PC-3 (cell line): ENCODE data around the gene CCDC179. TPM values are rescaled to one million over a fixed set of nuclear protein-coding genes. Genes with fewer than 3 reads are reported as not detected.

ENCODE experiments used
- ATAC-seq: fragments of 200-7000 bp; cut with Tn5 transposase; 2 replicates; pipeline ENCODE4 v1.9.1; 2020; ENCODE audit warnings: mild to moderate bottlenecking, moderate library complexity
- Bru-seq: library from RNA; stranded (reverse); fragments of 400-500 nt; gene quantifications from one replicate; lab custom pipeline; 2021; lab: Mats Ljungman, UMichigan
- BruChase-seq, 2 experiments: library from RNA; stranded (reverse); fragments of 400-500 nt; gene quantifications; one replicate each; lab custom pipeline; 2021; lab: Mats Ljungman, UMichigan
- BruUV-seq: library from RNA; stranded (reverse); fragments of 400-500 nt; replicated peaks from 2 replicates; lab custom pipeline; 2021; lab: Mats Ljungman, UMichigan
- CTCF ChIA-PET: fragments of 300-600 bp; sonication (Branson Sonifier 250); formaldehyde crosslinking; loops from one replicate; lab custom pipeline; 2022; ENCODE audit warnings: antibody characterized with exemption; lab: Charles Lee
- POLR2A ChIA-PET: fragments of 300-600 bp; sonication (Branson Sonifier 250); formaldehyde crosslinking; loops from one replicate; lab custom pipeline; 2022; ENCODE audit warnings: antibody characterized with exemption; ENCODE audit not compliant: unreplicated experiment; lab: Charles Lee
- DNase-seq: peaks from one replicate; pipeline ENCODE4 v3.0.0-alpha.2; 2015
- H2AFZ ChIP-seq: fragments of 300-600 bp; sonication (generic); 2 replicates; pipeline ENCODE4 v1.6.0; 2016; ENCODE audit warnings: antibody characterized with exemption, low read length
- H3F3A ChIP-seq: fragments of 300-600 bp; sonication (generic); one replicate; pipeline ENCODE4 v1.6.0; 2017; ENCODE audit warnings: antibody characterized with exemption, low read length, control low read depth, mild to moderate bottlenecking; ENCODE audit not compliant: unreplicated experiment
- H3K27ac ChIP-seq: fragments of 300-600 bp; sonication (generic); 2 replicates; pipeline ENCODE4 v1.5.1; 2016; ENCODE audit warnings: mild to moderate bottlenecking, low read length
- H3K27me3 ChIP-seq: fragments of 300-600 bp; sonication (generic); 2 replicates; pipeline ENCODE4 v1.6.1; 2016; ENCODE audit warnings: low read length, mixed read lengths
- H3K36me3 ChIP-seq: fragments of 300-600 bp; sonication (generic); 2 replicates; pipeline ENCODE4 v1.6.1; 2016; ENCODE audit warnings: low read depth, mixed run types, low read length, mixed read lengths
- H3K4me1 ChIP-seq: fragments of 300-600 bp; sonication (generic); 2 replicates; pipeline ENCODE4 v1.5.1; 2016; ENCODE audit warnings: low read length; ENCODE audit not compliant: insufficient read depth
- H3K4me2 ChIP-seq: fragments of 300-600 bp; sonication (generic); 2 replicates; pipeline ENCODE4 v1.6.0; 2016; ENCODE audit warnings: low read length
- H3K4me3 ChIP-seq: fragments of 300-600 bp; sonication (generic); 2 replicates; pipeline ENCODE4 v1.5.1; 2016; ENCODE audit warnings: mild to moderate bottlenecking, low read length, mixed read lengths
- H3K79me2 ChIP-seq: fragments of 300-600 bp; sonication (generic); 2 replicates; pipeline ENCODE4 v1.6.1; 2017; ENCODE audit warnings: low read length, mixed read lengths
- H3K9ac ChIP-seq: fragments of 300-600 bp; sonication (generic); 2 replicates; pipeline ENCODE4 v1.6.0; 2016; ENCODE audit warnings: mild to moderate bottlenecking, low read length
- H3K9me2 ChIP-seq: fragments of 300-600 bp; sonication (generic); replicated peaks from 2 replicates; pipeline ENCODE4 v1.6.1; 2016; ENCODE audit warnings: mixed run types, low read length, mixed read lengths
- H3K9me3 ChIP-seq: fragments of 300-600 bp; sonication (generic); 2 replicates; pipeline ENCODE4 v1.6.1; 2016; ENCODE audit warnings: low read length, mixed read lengths
- H4K20me1 ChIP-seq: fragments of 300-600 bp; sonication (generic); 2 replicates; pipeline ENCODE4 v1.6.1; 2016; ENCODE audit warnings: low read length, mixed read lengths
- EZH2 ChIP-seq: fragments of 300-600 bp; sonication (generic); IDR thresholded peaks from one replicate; pipeline ENCODE4 v1.6.1; 2017; ENCODE audit warnings: antibody characterized with exemption, mild to moderate bottlenecking, low read length; ENCODE audit not compliant: unreplicated experiment
- EZH2phosphoT487 ChIP-seq: fragments of 300-600 bp; sonication (generic); IDR thresholded peaks from 2 replicates; pipeline ENCODE4 v1.6.1; 2018; ENCODE audit warnings: mild to moderate bottlenecking, antibody characterized with exemption, low read length, borderline replicate concordance
- intact Hi-C: fragments of 100-400 bp; cut with micrococcal nuclease; formaldehyde crosslinking; loops from 2 replicates; pipeline ENCODE4 v1.9.0; 2023
- long read RNA-seq: library from polyadenylated mRNA; unstranded; transcript quantifications from one replicate; pipeline ENCODE4 v2.0.0, GENCODE V29; 2021; ENCODE audit not compliant: unreplicated experiment
- total RNA-seq: library from RNA; depleted of rRNA; stranded (reverse); fragments of >200 nt; gene quantifications from 2 replicates; pipeline ENCODE4 v1.2.3, GENCODE V29; 2014; rRNA removed
- TF ChIP-seq, protein P1 (sequence below): fragments of 300-600 bp; sonication (generic); conservative IDR thresholded peaks from 2 replicates; pipeline ENCODE4 v1.5.1; 2017; ENCODE audit warnings: antibody characterized with exemption, low read depth, mild to moderate bottlenecking, low read length

Gene CCDC179
- total RNA-seq (not detected in 2 replicates), Bru-seq, nascent RNA (not detected), BruChase-seq, experiment 1, labeled RNA remaining after a 6-hour chase (not detected), BruChase-seq, experiment 2, labeled RNA remaining after a 2-hour chase (not detected)
- long read RNA-seq, result 0 reads

DNA sequence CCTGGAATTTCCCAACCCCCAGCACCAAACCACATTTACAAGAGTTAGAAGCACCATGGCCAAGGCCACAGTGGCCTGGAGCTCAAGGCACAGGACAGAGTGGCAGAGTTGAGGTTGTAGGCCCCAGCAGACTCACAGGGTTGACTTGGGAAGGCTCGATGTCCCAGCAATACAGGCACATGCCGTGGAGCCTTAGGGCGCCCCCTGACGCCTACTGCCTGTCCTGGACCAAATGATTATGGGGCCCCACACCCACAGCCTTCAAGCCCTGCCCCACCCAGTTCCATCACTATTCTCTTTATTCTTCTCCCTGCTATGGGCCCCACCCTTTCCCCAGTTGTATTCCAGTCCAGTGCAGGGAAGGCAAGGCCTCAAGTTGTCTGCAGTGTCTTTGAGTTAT lies at the start of gene CCDC179:
Gene CCDC179, minus strand, starts transcription at position 234 of the 400 bp plus-strand sequence. Its CDS starts 53 bp downstream, at position 181.
- Histone ChIP-seq H3K79me2 (no peaks in the 10 kb centered on the region), H3K27ac (no peak within 1 kb of the TSS), H3K9me2 (no peaks in the 10 kb centered on the region), H2AFZ (no peak within 1 kb of the TSS), H3K9me3 (no peaks in the 10 kb centered on the region), H3K4me2 (no peak within 1 kb of the TSS), H3K4me3 (no peak within 1 kb of the TSS), H3K9ac (no peak within 1 kb of the TSS), H4K20me1 (no peaks in the 10 kb centered on the region), H3K27me3 (no peaks in the 10 kb centered on the region), H3K36me3 (no peaks in the 10 kb centered on the region), H3K4me1 (no peaks in the 10 kb centered on the region), H3F3A (no peaks in the 10 kb centered on the region)
- ChIA-PET CTCF (no interaction called here), POLR2A (no interaction called here)
- no peak for DNase-seq
- TF ChIP-seq, protein P1, sequence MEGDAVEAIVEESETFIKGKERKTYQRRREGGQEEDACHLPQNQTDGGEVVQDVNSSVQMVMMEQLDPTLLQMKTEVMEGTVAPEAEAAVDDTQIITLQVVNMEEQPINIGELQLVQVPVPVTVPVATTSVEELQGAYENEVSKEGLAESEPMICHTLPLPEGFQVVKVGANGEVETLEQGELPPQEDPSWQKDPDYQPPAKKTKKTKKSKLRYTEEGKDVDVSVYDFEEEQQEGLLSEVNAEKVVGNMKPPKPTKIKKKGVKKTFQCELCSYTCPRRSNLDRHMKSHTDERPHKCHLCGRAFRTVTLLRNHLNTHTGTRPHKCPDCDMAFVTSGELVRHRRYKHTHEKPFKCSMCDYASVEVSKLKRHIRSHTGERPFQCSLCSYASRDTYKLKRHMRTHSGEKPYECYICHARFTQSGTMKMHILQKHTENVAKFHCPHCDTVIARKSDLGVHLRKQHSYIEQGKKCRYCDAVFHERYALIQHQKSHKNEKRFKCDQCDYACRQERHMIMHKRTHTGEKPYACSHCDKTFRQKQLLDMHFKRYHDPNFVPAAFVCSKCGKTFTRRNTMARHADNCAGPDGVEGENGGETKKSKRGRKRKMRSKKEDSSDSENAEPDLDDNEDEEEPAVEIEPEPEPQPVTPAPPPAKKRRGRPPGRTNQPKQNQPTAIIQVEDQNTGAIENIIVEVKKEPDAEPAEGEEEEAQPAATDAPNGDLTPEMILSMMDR, result no peak
- TF ChIP-seq EZH2 (no peak), EZH2phosphoT487 (no peak)
- ATAC-seq, result no peak
- no TSS peak for BruUV-seq
- intact Hi-C loops, result no loop called here

DNA sequence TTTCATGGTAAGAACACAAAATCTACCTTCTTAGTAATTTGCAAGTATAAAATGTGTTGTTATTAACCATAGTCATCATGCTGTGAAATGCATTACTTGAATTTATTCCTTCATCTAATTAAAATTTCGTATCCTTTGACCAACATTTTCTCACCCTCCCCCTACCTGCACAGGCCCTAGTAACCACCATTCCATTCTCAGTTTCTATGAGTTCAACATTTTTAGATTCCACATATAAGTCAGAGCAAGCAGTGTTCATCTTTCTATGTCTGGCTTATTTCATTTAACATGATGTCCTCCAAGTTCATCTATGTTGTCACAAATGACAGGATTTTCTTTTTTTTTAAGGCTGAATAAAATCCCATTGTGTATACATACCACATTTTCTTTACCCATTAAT lies 43.5 kb upstream of the CCDC179 start:
- H3K36me3 ChIP-seq, result no peaks in the 10 kb centered on the region
- H3F3A ChIP-seq, result no peaks in the 10 kb centered on the region
- no peak overlapping the region for H3K4me3 ChIP-seq
- no TSS peak for BruUV-seq
- intact Hi-C loops, result no loop called here
- no peaks in the 10 kb centered on the region for H3K9me2 ChIP-seq
- no peak overlapping the region for H3K4me2 ChIP-seq
- ATAC-seq (no peak), DNase-seq (no peak)
- no peak overlapping the region for H2AFZ ChIP-seq
- no peak overlapping the region for H3K27ac ChIP-seq
- TF ChIP-seq EZH2phosphoT487 (no peak), EZH2 (no peak)
- H3K79me2 ChIP-seq, result no peaks in the 10 kb centered on the region
- ChIA-PET CTCF (no interaction called here), POLR2A (no interaction called here)
- no peak overlapping the region for H3K9ac ChIP-seq
- no peaks in the 10 kb centered on the region for H3K9me3 ChIP-seq
- H3K27me3 ChIP-seq, result no peaks in the 10 kb centered on the region
- H3K4me1 ChIP-seq, result peaks cover 7% of the 10 kb centered on the region; the same call in 1 of the 2 replicates
- no peaks in the 10 kb centered on the region for H4K20me1 ChIP-seq

DNA sequence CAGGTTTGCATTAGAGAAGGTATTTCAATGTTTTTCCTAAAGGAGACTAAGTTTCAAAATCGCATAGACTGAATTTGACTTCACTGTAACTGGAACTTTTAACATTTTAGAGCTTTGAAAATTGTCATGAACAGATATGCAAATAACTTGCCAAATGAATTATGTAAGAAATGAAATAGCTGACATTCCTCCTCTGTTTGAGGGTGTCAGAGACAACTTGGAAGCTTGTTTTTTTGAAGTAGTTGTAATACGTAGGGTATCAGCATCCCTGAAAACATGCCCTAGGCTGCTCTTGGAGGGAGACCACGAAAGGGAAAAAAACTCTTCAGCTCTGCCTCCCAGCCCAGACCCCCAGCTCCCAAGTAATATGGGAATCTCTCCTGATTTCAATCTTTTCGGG lies 41.3 kb upstream of the CCDC179 start:
- ChIA-PET POLR2A (no interaction called here), CTCF (no interaction called here)
- intact Hi-C loops, result no loop called here
- Histone ChIP-seq H3F3A (no peaks in the 10 kb centered on the region), H3K4me3 (no peak overlapping the region), H3K4me2 (no peak overlapping the region), H3K4me1 (peaks cover 7% of the 10 kb centered on the region; the same call in 1 of the 2 replicates), H3K9ac (no peak overlapping the region), H4K20me1 (no peaks in the 10 kb centered on the region), H3K27me3 (no peaks in the 10 kb centered on the region), H3K79me2 (no peaks in the 10 kb centered on the region), H3K9me3 (no peaks in the 10 kb centered on the region), H3K36me3 (no peaks in the 10 kb centered on the region), H2AFZ (no peak overlapping the region), H3K9me2 (no peaks in the 10 kb centered on the region), H3K27ac (no peak overlapping the region)
- TF ChIP-seq EZH2 (no peak), EZH2phosphoT487 (no peak)
- TF ChIP-seq, protein P1, result no peak
- ATAC-seq, result no peak
- BruUV-seq, result no TSS peak
- DNase-seq, result no peak
